CD4-positive, alpha-beta T cell treated with Interleukin-17A for 1 hour (primary cell): ENCODE data around the gene ACTR1A.
"Not testable (repeated sequence)": the region's sequence is repeated elsewhere in the genome, so short reads cannot be mapped to it uniquely, and the experiment has no call there.

Experiments
- DNase-seq: peaks from one replicate; pipeline ENCODE4 v3.0.0-alpha.2; 2020

ACTR1A gene

GRCh38 chr10:102480396-102480795, 22.1 kb downstream of the ACTR1A start:
- no peak for DNase-seq

- peak; percentile 6 for DNase-seq
These were observed 22.9 kb downstream of the ACTR1A start for GRCh38 chr10:102479651-102480050.

- peak; percentile 7 for DNase-seq
These were observed 25.9 kb downstream of the ACTR1A start for GRCh38 chr10:102476466-102477141.

GRCh38 chr10:102475451-102476040, 27.0 kb downstream of the ACTR1A start:
- DNase-seq: no peak

GRCh38 chr10:102473445-102474331, 28.8 kb downstream of the ACTR1A start:
- DNase-seq: peak; percentile 27

- DNase-seq: no peak
These were observed 31.6 kb downstream of the ACTR1A start for GRCh38 chr10:102470579-102471546.

GRCh38 chr10:102468683-102469082, 33.8 kb downstream of the ACTR1A start:
- DNase-seq: no peak

GRCh38 chr10:102467971-102468438, 34.5 kb downstream of the ACTR1A start:
- DNase-seq: no peak

GRCh38 chr10:102467318-102467717, 35.2 kb downstream of the ACTR1A start:
- no peak for DNase-seq

- no peak for DNase-seq
These were observed 37.0 kb downstream of the ACTR1A start for GRCh38 chr10:102465466-102465865.

GRCh38 chr10:102463983-102464382, 38.5 kb downstream of the ACTR1A start:
- no peak for DNase-seq

GRCh38 chr10:102462512-102463054, 39.9 kb downstream of the ACTR1A start:
- DNase-seq: no peak

- peak; percentile 92 for DNase-seq
These were observed 41.1 kb downstream of the ACTR1A start for GRCh38 chr10:102461187-102462054.

GRCh38 chr10:102460836-102461186, 41.7 kb downstream of the ACTR1A start:
- DNase-seq: no peak

- no peak for DNase-seq
These were observed 43.9 kb downstream of the ACTR1A start for GRCh38 chr10:102458656-102459055.

- DNase-seq: no peak
These were observed 44.8 kb downstream of the ACTR1A start for GRCh38 chr10:102457591-102458150.

GRCh38 chr10:102455893-102456471, 46.5 kb downstream of the ACTR1A start:
- DNase-seq: no peak

- not testable (repeated sequence) for DNase-seq
These were observed 47.6 kb downstream of the ACTR1A start for GRCh38 chr10:102454662-102455487.

GRCh38 chr10:102453502-102453901, 49.0 kb downstream of the ACTR1A start:
- DNase-seq: no peak
